GM12864 (cell line): Measurements from ENCODE around the gene OR6S1.

ENCODE experiments used
- DNase-seq: peaks from one replicate; pipeline ENCODE4 v3.0.0-alpha.2; 2011; ENCODE audit warnings: low read depth
- H3K4me3 ChIP-seq: 2 replicates; pipeline ENCODE4 v1.5.1; 2011; ENCODE audit warnings: mild to moderate bottlenecking, low read depth, low read length, control low read depth
- TF ChIP-seq, protein P1 (sequence below): IDR thresholded peaks from 2 replicates; pipeline ENCODE4 v1.5.1; 2011; ENCODE audit warnings: low read depth, mild to moderate bottlenecking, moderate library complexity, low read length, control low read depth, inconsistent platforms; ENCODE audit errors: missing control alignments

The OR6S1 gene

DNA sequence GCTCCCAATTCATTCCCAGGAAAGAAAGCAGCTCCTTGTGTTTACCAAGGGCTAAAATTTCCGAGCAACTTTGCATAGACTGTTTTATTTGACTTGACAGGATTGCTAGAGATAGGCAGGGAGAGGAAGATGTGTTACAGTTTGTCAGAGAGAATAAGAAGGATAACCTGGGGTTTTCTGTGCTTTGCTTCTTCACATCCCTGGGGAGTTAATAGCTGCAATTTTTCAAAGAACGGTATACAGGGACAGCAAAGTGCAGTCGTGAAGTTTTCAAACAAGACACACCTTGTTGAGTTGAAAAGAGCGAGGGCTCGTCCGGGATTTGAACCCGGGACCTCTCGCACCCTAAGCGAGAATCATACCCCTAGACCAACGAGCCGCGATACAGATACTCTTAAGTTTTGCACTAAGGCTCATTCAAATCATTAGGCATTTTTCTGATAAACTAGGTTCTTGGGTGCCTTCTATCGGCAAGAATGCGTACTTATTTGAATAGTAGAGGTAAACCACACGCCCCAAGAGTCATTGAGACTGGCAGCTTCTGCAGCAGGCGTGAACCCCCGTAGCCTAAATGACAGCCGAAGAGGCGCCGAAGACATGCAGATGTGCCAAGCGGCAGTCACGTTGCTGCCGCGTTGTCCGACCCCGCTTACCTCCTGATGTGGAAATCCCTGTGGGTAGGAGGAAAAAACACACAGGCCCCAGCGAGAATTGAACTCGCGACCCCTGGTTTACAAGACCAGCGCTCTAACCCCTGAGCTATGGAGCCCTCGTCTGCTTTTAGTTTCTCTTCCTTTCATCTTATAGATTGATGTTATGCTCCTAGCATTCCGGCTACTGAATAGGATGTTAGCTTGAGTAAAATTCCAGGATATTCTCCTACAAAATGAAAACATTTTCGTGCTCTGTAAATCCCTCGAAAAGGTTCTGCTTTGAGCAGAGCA, 28.1 kb downstream of the OR6S1 start:
- TF ChIP-seq, protein P1, sequence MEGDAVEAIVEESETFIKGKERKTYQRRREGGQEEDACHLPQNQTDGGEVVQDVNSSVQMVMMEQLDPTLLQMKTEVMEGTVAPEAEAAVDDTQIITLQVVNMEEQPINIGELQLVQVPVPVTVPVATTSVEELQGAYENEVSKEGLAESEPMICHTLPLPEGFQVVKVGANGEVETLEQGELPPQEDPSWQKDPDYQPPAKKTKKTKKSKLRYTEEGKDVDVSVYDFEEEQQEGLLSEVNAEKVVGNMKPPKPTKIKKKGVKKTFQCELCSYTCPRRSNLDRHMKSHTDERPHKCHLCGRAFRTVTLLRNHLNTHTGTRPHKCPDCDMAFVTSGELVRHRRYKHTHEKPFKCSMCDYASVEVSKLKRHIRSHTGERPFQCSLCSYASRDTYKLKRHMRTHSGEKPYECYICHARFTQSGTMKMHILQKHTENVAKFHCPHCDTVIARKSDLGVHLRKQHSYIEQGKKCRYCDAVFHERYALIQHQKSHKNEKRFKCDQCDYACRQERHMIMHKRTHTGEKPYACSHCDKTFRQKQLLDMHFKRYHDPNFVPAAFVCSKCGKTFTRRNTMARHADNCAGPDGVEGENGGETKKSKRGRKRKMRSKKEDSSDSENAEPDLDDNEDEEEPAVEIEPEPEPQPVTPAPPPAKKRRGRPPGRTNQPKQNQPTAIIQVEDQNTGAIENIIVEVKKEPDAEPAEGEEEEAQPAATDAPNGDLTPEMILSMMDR: peak; percentile 73
- H3K4me3 ChIP-seq: peak overlapping the region; percentile 50
- peak; percentile 95 for DNase-seq

DNA sequence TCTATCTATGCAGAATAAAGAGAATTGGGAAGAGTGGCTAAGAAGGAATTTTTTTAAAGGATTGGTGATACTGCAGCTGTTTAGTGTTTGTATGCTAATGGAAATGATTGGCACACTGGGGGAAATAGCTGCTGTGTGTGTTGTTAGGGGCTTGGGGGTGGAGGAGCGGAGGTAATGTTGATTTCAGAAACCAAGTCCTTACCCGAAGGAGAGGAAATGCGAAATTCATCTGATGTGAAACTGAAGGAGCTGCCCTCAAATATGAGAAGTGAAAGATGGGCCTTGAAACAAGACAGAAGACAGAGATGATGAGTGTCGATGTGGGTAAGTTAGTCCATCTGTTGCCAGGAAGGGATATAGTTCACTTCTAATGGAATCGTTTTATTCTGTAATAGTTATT, 29.1 kb downstream of the OR6S1 start:
- no peak overlapping the region for H3K4me3 ChIP-seq
- TF ChIP-seq, protein P1: no peak

DNA sequence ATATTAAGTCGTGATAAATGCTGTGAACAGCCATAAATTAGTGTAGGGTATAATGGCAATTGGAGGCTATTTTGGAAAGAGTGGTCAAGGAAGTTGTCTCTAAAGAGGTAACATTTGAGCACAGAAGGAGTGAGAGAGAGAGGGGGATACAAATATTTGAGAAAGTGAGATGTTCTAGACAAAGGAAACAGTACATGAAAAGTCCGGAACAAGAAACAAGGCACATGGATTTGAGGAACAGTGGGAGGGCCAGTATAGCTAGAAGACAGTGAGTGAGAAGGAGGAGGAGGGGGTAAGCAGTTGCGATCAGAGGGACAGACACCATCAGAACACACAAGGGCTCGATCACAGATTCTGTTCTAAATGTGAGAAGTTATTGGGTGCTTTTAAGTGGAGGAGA, 30.2 kb downstream of the OR6S1 start:
- TF ChIP-seq, protein P1: no peak
- no peak overlapping the region for H3K4me3 ChIP-seq
- DNase-seq: no peak

More for the DNA sequence above, 29.1 kb downstream of the OR6S1 start:
- peak; percentile 68 for DNase-seq

DNA sequence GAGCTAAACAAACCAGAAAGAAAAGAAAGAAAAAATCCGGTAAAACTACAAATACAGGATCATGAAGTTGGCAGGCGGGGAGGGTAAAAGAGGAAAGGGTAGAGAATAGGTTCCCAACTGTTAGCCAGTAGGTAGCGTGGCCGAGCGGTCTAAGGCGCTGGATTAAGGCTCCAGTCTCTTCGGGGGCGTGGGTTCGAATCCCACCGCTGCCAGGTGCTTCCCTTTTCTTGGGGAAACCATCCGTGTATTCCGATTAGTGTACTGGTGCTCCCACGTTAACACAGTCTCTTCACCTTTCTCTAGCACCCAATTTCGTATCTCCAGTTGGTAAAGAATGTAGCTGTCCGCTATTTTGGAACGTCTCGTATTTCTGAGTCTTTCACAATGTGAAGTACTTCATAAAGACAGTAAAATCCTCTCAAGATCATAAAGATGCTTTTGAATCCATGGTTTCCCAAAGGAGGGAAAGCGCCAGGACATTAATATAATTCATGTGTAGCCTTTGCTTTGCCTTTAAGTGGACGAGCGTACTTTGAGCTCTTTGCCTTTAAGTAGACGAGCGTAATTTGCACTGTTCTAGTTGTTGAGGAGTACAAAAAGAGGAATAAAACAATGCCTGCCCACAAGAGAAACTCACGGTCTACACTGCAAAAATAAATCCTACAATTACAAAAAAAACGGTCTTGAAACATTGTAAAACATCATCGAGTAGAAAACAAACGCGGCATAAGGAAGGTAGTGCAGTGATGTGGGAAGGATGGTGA, 31.3 kb downstream of the OR6S1 start:
- no peak for DNase-seq
- peak overlapping the region; percentile 90 for H3K4me3 ChIP-seq
- TF ChIP-seq, protein P1: no peak

DNA sequence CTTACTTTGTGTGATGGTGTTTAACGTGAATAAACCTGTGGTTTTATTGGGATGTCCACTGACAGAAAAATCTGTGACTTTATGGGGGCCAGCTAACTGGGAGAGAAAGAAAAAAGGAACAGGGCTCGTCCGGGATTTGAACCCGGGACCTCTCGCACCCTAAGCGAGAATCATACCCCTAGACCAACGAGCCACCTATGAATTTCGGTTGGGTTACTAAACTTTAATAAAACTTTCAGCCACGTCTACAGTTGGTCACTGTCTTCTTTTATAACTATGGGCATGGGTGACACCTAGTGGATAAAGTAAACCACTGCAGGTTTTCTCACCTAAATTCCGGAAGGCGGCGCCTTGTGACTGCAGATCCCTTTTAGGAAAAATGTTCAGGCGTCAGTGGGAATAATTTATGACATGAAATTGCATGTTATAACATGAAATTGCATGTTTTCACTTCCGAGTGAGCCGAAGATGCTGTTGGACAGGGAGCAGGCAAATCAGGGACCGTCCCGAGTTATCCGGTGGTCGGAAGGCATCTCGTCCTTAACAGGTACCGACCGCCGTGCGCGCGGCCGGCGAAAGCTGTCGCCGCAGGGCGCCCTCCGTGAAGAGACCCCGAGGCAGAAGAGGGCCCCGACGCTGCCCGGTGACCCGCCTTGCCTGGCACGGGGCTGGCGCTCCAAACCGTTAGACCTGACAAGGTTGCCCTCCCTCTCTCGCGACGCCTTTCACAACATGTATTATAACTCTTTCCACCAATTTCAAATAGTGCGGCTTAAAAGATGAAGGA, 32.1 kb downstream of the OR6S1 start:
- peak; percentile 68 for DNase-seq
- peak overlapping the region; percentile 90 for H3K4me3 ChIP-seq
- TF ChIP-seq, protein P1: peak; percentile 84

DNA sequence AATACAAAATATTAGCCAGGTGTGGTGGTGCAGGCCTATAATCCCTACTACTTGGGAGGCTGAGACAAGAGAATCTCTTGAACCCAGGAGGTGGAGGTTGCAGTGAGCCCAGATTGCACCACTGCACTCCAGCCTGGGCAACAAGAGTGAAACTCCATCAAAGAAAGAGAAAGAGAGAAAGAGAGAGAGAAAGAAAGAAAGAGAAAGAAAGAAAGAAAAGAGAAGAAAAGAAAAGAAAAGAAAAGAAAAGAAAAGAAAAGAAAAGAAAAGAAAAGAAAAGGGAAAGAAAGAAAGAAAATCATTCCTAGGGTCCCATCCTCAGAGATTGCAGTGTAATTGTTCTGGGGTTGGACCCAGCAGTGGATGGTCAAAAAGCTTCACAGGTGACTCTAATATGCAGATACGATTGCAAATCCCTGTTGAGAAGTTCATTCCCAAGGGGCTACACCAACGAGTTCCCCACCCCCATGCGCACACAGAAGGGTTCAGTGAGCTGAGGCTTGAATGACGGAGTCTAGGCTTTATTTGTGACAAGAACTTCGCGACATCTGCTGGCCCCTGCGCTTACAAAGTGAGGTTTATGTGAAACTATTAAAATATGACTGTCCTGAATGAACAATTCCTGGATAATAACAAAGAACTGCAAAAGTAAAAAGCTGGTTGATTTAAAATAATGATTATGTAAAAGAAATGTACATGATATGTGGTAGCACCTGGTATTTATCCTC, 32.9 kb downstream of the OR6S1 start:
- DNase-seq: no peak
- H3K4me3 ChIP-seq: no peak overlapping the region
- TF ChIP-seq, protein P1: peak; percentile 10
